ENCODE data around the gene GFER.

GRCh38 chr16:2002406-2003230, 18.6 kb downstream of the GFER start:
- no peak for TF ChIP-seq POLR2A (IDR thresholded peaks at IDR 0.05; ENCODE audit: low read length)
- no peak for TF ChIP-seq GATA1 (IDR thresholded peaks at IDR 0.05; ENCODE audit: low read depth, low read length)
